Measurements from ENCODE around the gene H1-8. TPM values are rescaled to one million over a fixed set of nuclear protein-coding genes. Genes with fewer than 3 reads are reported as not detected.
"Not testable (repeated sequence)": the region's sequence is repeated elsewhere in the genome, so short reads cannot be mapped to it uniquely, and the experiment has no call there.

H1-8 gene
- total RNA-seq = not detected in 3 replicates
- long read RNA-seq = 0 reads

GRCh38 chr3:129543156-129543790 is at the start of gene H1-8:
H1-8 (plus strand) TSS chr3:129543175; CDS start chr3:129543219, 44 bp downstream.
- Mint-ChIP-seq H3K4me3 (ENCODE audit: unreplicated experiment) (no peak within 1 kb of the TSS), H3K27me3 (ENCODE audit: low read depth) (no peaks in the 10 kb centered on the region), H3K36me3 (ENCODE audit: low read depth) (no peaks in the 10 kb centered on the region), H3K4me1 (ENCODE audit: low read depth) (peaks cover 9% of the 10 kb centered on the region), H3K9me3 (ENCODE audit: low read depth) (no peaks in the 10 kb centered on the region), H3K27ac (ENCODE audit: unreplicated experiment) (no peak within 1 kb of the TSS)
- no peak for TF ChIP-seq CTCF (IDR thresholded peaks at IDR 0.05)
- peak; percentile 84 for DNase-seq (ENCODE audit: low spot score)

GRCh38 chr3:129493206-129493605 is 49.8 kb upstream of the H1-8 start:
- TF ChIP-seq CTCF (IDR thresholded peaks at IDR 0.05) = no peak
- peaks cover 8% of the 10 kb centered on the region for H3K36me3 Mint-ChIP-seq (ENCODE audit: low read depth)
- peaks cover 28% of the 10 kb centered on the region for H3K4me1 Mint-ChIP-seq (ENCODE audit: low read depth)
- no peaks in the 10 kb centered on the region for H3K9me3 Mint-ChIP-seq (ENCODE audit: low read depth)
- H3K4me3 Mint-ChIP-seq (ENCODE audit: unreplicated experiment) = no peak overlapping the region
- H3K27me3 Mint-ChIP-seq (ENCODE audit: low read depth) = no peaks in the 10 kb centered on the region
- no peak overlapping the region for H3K27ac Mint-ChIP-seq (ENCODE audit: unreplicated experiment)
- no peak for DNase-seq (ENCODE audit: low spot score)

- Mint-ChIP-seq H3K27ac (ENCODE audit: unreplicated experiment) (peak overlapping the region; percentile 50), H3K4me1 (ENCODE audit: low read depth) (peaks cover 35% of the 10 kb centered on the region)
- DNase-seq (ENCODE audit: low spot score); H3K4me3 Mint-ChIP-seq (ENCODE audit: unreplicated experiment); H3K9me3 Mint-ChIP-seq (ENCODE audit: low read depth); H3K36me3 Mint-ChIP-seq (ENCODE audit: low read depth); H3K27me3 Mint-ChIP-seq (ENCODE audit: low read depth): not testable (repeated sequence)
Measured at GRCh38 chr3:129494499-129494898, 48.5 kb upstream of the H1-8 start.

- H3K9me3 Mint-ChIP-seq (ENCODE audit: low read depth); DNase-seq (ENCODE audit: low spot score); H3K4me3 Mint-ChIP-seq (ENCODE audit: unreplicated experiment); H3K36me3 Mint-ChIP-seq (ENCODE audit: low read depth); H3K27me3 Mint-ChIP-seq (ENCODE audit: low read depth): not testable (repeated sequence)
- Mint-ChIP-seq H3K27ac (ENCODE audit: unreplicated experiment) (peak overlapping the region; percentile 50), H3K4me1 (ENCODE audit: low read depth) (peaks cover 35% of the 10 kb centered on the region)
Measured at GRCh38 chr3:129495006-129495639, 47.9 kb upstream of the H1-8 start.

GRCh38 chr3:129497876-129498275 is 45.1 kb upstream of the H1-8 start:
- not testable (repeated sequence) for H3K9me3 Mint-ChIP-seq (ENCODE audit: low read depth); H3K4me3 Mint-ChIP-seq (ENCODE audit: unreplicated experiment); H3K36me3 Mint-ChIP-seq (ENCODE audit: low read depth); H3K27ac Mint-ChIP-seq (ENCODE audit: unreplicated experiment); DNase-seq (ENCODE audit: low spot score); H3K27me3 Mint-ChIP-seq (ENCODE audit: low read depth)
- peaks cover 43% of the 10 kb centered on the region for H3K4me1 Mint-ChIP-seq (ENCODE audit: low read depth)

- not testable (repeated sequence) for DNase-seq (ENCODE audit: low spot score); H3K36me3 Mint-ChIP-seq (ENCODE audit: low read depth); H3K4me3 Mint-ChIP-seq (ENCODE audit: unreplicated experiment); H3K9me3 Mint-ChIP-seq (ENCODE audit: low read depth); H3K27ac Mint-ChIP-seq (ENCODE audit: unreplicated experiment); H3K27me3 Mint-ChIP-seq (ENCODE audit: low read depth)
- peaks cover 43% of the 10 kb centered on the region for H3K4me1 Mint-ChIP-seq (ENCODE audit: low read depth)
Measured at GRCh38 chr3:129498603-129499488, 44.1 kb upstream of the H1-8 start.

GRCh38 chr3:129499604-129500333 is 43.2 kb upstream of the H1-8 start:
- not testable (repeated sequence) for H3K27me3 Mint-ChIP-seq (ENCODE audit: low read depth); H3K27ac Mint-ChIP-seq (ENCODE audit: unreplicated experiment); H3K36me3 Mint-ChIP-seq (ENCODE audit: low read depth); H3K9me3 Mint-ChIP-seq (ENCODE audit: low read depth); H3K4me3 Mint-ChIP-seq (ENCODE audit: unreplicated experiment); DNase-seq (ENCODE audit: low spot score)
- peaks cover 37% of the 10 kb centered on the region for H3K4me1 Mint-ChIP-seq (ENCODE audit: low read depth)
